LNCaP clone FGC (cell line): Measurements from ENCODE around the gene PTGR3.
A peak's percentile ranks its signal among the peaks of the same experiment; 100 is the strongest.
"Not testable (repeated sequence)": the region's sequence is repeated elsewhere in the genome, so short reads cannot be mapped to it uniquely, and the experiment has no call there.

Source experiments
- DNase-seq: peaks from one replicate; pipeline ENCODE4 v3.0.0-alpha.2; 2011; ENCODE audit warnings: low read depth
- H3K4me3 ChIP-seq: 2 replicates; pipeline ENCODE4 v1.5.1; 2011; ENCODE audit warnings: mild to moderate bottlenecking, low read depth, low read length, control low read depth
- TF ChIP-seq, protein P1 (sequence below): IDR thresholded peaks from 2 replicates; pipeline ENCODE4 v1.5.1; 2012; ENCODE audit warnings: mild to moderate bottlenecking; ENCODE audit not compliant: control insufficient read depth, insufficient read depth; ENCODE audit errors: extremely low read depth

PTGR3 gene

DNA sequence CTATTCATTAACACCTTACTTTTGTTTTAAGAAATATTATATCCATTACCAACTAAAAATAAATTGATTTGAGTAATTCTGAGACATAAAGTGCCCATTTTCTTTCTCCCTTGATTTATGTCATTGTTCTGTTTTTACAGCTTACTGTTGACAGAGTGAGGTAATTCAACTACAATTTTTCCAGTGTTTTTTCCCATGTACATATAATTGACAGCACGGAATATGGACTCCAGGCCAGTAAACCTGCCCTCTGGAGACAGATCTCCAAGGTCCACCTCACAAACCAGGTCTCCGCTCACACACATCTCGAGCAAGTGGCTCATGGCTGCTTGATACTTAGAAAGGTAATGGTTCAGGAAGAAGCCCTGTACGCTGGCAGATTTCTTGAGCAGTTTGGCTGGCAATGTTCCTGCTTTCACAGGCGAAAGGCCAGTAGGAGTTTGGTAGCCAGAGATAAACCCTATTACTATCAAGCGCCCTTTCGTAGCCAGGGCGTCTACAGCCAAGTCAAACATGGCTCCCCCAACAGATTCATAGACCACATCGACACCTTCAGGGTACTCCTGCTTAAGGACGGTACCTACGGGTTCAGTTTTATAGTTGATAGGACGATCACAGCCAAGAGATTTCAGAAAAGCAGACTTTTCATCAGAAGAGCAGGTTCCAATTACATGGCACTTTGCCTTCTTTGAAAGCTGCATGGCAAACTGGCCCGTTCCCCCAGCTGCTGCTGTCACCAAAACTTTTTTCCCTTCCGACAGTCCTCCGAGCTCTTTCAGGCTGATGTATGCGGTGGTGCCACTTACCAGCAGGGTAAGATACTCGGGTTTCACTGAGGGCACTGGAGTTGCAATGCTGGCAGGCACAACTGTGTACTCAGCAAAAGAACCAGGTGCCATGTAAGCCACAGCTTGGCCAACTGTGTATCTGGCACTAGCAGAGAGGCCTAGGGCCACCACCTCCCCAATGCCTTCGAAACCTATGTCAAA lies 7.4 kb downstream of the PTGR3 start:
- H3K4me3 ChIP-seq = no peak overlapping the region
- TF ChIP-seq, protein P1, sequence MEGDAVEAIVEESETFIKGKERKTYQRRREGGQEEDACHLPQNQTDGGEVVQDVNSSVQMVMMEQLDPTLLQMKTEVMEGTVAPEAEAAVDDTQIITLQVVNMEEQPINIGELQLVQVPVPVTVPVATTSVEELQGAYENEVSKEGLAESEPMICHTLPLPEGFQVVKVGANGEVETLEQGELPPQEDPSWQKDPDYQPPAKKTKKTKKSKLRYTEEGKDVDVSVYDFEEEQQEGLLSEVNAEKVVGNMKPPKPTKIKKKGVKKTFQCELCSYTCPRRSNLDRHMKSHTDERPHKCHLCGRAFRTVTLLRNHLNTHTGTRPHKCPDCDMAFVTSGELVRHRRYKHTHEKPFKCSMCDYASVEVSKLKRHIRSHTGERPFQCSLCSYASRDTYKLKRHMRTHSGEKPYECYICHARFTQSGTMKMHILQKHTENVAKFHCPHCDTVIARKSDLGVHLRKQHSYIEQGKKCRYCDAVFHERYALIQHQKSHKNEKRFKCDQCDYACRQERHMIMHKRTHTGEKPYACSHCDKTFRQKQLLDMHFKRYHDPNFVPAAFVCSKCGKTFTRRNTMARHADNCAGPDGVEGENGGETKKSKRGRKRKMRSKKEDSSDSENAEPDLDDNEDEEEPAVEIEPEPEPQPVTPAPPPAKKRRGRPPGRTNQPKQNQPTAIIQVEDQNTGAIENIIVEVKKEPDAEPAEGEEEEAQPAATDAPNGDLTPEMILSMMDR = no peak
- peak; percentile 46 for DNase-seq

DNA sequence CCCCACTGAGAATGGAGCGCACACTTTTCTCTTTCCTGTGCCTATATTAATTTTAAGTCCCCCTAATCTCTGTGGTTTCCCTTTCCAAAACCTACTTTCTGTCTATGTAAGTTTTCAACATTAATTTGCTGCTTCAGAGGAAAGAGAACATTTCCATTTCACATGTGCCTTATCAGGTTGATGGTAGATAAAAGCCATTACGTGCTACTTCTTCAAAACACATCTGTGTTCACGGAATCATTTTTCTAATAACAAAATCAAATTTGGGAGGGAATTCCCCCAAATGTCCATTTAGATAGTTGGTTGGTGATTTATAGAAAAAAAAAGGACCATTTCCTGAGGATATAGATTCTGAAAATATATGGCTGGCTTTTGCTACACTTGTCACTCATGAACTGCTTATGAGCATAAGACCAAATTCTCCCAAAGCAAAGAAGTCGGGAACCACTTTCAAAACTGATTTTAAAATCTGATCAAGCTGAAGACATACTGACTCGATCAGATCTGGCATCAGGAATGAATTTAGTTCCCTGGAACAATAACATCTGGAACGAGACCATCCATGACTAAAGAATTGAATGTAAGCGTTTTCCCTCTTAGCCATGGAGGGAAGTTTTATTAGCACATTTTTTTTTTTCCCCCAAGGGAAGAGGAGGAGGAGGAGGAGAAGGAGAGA lies 8.2 kb downstream of the PTGR3 start:
- H3K4me3 ChIP-seq = no peak overlapping the region
- DNase-seq = no peak
- TF ChIP-seq, protein P1 = no peak

DNA sequence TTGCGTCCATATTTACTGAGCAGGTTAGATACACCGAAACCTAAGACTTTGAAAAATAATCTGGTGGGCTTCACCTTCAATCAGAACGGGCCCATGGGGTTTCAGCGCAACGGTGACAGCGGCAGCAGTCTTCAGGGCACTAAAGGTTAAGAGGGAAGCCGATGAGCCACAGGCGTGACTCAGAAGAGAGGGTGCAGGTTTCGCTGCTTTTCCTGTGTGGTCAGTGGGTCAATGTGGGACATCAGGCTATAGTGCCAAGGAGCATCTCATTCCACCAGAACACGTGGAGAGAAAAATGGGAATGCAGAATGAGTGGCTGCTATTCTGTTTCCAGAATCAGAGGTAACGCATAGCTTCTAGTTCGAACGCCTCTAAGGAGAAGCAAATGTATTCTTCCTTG lies 8.9 kb downstream of the PTGR3 start:
- no peak for DNase-seq
- TF ChIP-seq, protein P1 = no peak
- no peak overlapping the region for H3K4me3 ChIP-seq

DNA sequence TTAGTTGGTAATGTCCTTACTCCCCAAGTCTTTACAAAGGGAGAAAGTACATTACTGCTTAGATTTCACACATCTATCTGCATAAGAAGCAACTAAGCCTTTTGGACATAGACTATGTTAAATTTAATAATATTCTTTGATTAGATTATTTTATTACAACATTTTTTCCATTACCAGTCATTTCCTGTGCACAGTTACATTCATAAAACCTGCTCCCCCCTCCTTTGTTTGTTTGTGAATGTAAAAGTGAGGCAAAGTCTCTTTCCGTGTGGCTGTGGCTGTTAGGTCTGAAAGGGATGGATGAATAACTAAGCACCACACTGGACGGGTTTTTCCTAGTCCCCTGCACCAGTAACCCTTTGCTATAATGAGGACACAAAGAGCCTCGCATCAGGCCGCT lies 9.6 kb downstream of the PTGR3 start:
- TF ChIP-seq, protein P1 = no peak
- DNase-seq = no peak

DNA sequence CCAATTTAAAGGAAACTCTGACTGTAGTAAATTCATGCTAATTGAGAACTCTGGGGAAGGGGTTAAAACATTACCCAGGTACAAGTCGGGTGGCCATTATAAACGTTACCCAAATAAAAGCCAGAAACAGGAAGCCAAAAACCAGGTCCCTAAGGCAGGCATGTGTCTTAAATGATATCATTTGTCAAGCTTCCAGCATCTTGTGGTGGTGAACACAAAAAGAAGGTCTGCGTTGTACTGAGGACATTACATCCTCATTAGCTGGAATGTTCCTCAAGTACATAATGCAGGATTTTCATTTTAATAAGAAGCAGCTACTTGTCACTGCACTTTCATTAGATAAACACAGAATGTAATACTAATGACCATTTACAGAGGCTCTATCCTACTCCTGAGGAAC lies 10.9 kb downstream of the PTGR3 start:
- TF ChIP-seq, protein P1 = no peak
- DNase-seq = no peak
- H3K4me3 ChIP-seq = no peak overlapping the region

More for the DNA sequence above, 9.6 kb downstream of the PTGR3 start:
- no peak overlapping the region for H3K4me3 ChIP-seq

DNA sequence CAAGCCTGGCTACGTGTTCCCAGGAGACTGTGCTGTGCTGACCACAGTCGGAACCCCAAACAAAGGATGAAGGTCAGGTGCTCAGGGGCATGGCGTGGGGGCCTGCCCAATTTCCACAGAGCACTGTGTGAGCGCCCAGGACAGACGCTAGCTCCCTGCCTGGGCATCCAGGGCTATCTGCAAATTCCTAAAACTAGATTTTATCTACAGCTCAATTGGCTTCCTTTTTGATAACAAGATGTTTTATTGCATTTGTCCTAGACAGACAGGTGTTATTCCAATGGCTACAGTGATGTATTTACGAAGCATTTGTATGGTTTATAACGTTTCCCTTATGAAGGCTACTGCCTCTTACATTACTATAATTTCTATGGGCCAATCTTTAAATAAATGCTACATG lies 16.0 kb downstream of the PTGR3 start:
- TF ChIP-seq, protein P1 = no peak
- H3K4me3 ChIP-seq = no peak overlapping the region
- no peak for DNase-seq

DNA sequence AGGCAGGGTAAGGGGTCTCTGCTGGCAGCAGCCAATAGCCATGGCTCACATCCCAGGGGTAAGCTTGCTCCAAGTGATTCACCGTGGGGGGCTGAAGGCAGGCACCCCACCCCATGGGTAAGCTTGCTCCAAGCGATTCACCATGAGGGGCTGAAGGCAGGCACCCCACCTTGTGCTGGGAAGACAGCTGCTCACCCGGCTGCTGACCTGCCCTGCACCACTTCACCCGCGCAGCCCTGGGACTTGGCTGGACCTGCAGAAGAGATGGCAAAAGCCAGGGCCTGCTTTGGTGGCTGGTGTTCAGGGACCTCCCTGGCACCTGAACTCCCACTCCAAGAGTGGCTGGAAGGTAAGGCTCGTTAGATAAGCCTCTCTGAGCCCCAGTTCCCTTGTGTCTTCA lies 19.2 kb downstream of the PTGR3 start:
- TF ChIP-seq, protein P1 = no peak

DNA sequence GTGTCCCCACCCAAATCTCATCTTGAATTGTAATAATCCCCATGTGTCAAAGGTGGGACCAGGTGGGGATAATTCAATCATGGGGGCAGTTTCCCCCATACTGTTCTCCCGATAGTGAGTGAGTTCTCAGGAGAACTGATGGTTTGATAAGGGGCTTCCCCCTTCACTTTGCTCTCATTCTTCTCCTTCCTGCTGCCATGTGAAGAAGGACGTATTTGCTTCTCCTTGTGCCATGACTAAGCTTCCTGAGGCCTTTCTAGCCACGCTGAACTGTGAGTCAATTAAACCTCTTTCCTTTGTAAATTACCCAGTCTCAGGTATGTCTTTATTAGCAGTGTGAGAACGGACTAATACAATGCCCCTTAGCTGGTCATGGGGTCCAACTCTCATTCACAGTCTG lies 21.2 kb downstream of the PTGR3 start:
- DNase-seq = not testable (repeated sequence)

More for the DNA sequence above, 19.2 kb downstream of the PTGR3 start:
- no peak for DNase-seq
- no peak overlapping the region for H3K4me3 ChIP-seq

More for the DNA sequence above, 21.2 kb downstream of the PTGR3 start:
- H3K4me3 ChIP-seq = not testable (repeated sequence)
